Keratinocyte (primary cell): ENCODE results near the gene GYS1. TPM values are rescaled to one million over a fixed set of nuclear protein-coding genes. Genes with fewer than 3 reads are reported as not detected.
A peak's percentile ranks its signal among the peaks of the same experiment; 100 is the strongest.
"Not testable (repeated sequence)": the region's sequence is repeated elsewhere in the genome, so short reads cannot be mapped to it uniquely, and the experiment has no call there.

Experiments
- DNase-seq: peaks from one replicate; pipeline ENCODE4 v3.0.0-alpha.2; 2011; ENCODE audit warnings: low read depth, missing footprints, low spot score
- FAIRE-seq: peaks from 2 replicates; lab custom pipeline; 2011; peaks lifted over from hg19 to GRCh38; lab: Jason Lieb, UNC
- H2AFZ ChIP-seq: 2 replicates; pipeline ENCODE4 v1.6.0; 2012; ENCODE audit warnings: low read length, control low read depth, inconsistent platforms; ENCODE audit not compliant: control insufficient read depth
- H3K27ac ChIP-seq: 2 replicates; pipeline ENCODE4 v1.5.1; 2011; ENCODE audit warnings: low read length; ENCODE audit not compliant: control insufficient read depth, insufficient read depth
- H3K27me3 ChIP-seq: 3 replicates; pipeline ENCODE4 v1.6.0; 2011; ENCODE audit warnings: low read length; ENCODE audit not compliant: control insufficient read depth, insufficient read depth; ENCODE audit errors: extremely low read depth
- H3K36me3 ChIP-seq, 2 experiments: 2 replicates in 1 of 2; 3 replicates in 1 of 2; pipeline ENCODE4 v1.5.1; 2011; ENCODE audit warnings: low read length in 2 of 2, mild to moderate bottlenecking in 1 of 2; ENCODE audit not compliant: control insufficient read depth in 2 of 2, insufficient read depth in 2 of 2; ENCODE audit errors: extremely low read depth in 1 of 2
- H3K4me1 ChIP-seq: 3 replicates; pipeline ENCODE4 v1.5.1; 2011; ENCODE audit warnings: low read length; ENCODE audit not compliant: control insufficient read depth, insufficient read depth; ENCODE audit errors: extremely low read depth
- H3K4me2 ChIP-seq: 3 replicates; pipeline ENCODE4 v1.6.0; 2011; ENCODE audit warnings: low read depth, low read length; ENCODE audit not compliant: control insufficient read depth, insufficient read depth; ENCODE audit errors: extremely low read depth
- H3K4me3 ChIP-seq, 3 experiments: fragments of 200-600 bp in 1 of 3; sonication (generic) in 1 of 3; 2 replicates in 2 of 3; 3 replicates in 1 of 3; pipeline ENCODE4 v1.5.1; 2011 to 2016; ENCODE audit warnings: low read length in 3 of 3, mild to moderate bottlenecking in 3 of 3, control low read depth in 2 of 3, inconsistent platforms in 1 of 3, low read depth in 1 of 3, mixed read lengths in 1 of 3, mixed run types in 1 of 3, moderate library complexity in 1 of 3; ENCODE audit not compliant: control insufficient read depth in 2 of 3, insufficient read depth in 2 of 3; ENCODE audit errors: extremely low read depth in 1 of 3
- H3K79me2 ChIP-seq: 2 replicates; pipeline ENCODE4 v1.6.0; 2012; ENCODE audit warnings: low read length; ENCODE audit not compliant: control insufficient read depth, insufficient read depth
- H3K9ac ChIP-seq: 3 replicates; pipeline ENCODE4 v1.6.0; 2011; ENCODE audit warnings: low read length; ENCODE audit not compliant: control insufficient read depth, insufficient read depth; ENCODE audit errors: extremely low read depth
- H3K9me1 ChIP-seq: 3 replicates; pipeline ENCODE4 v1.6.0; 2011; ENCODE audit warnings: low read length; ENCODE audit not compliant: control insufficient read depth, insufficient read depth; ENCODE audit errors: extremely low read depth
- H3K9me3 ChIP-seq: 2 replicates; pipeline ENCODE4 v1.5.1; 2012; ENCODE audit warnings: low read depth, low read length; ENCODE audit not compliant: control insufficient read depth
- H4K20me1 ChIP-seq: 3 replicates; pipeline ENCODE4 v1.6.0; 2011; ENCODE audit warnings: low read length; ENCODE audit not compliant: control insufficient read depth, insufficient read depth; ENCODE audit errors: extremely low read depth
- EZH2 ChIP-seq: IDR thresholded peaks from one replicate; pipeline ENCODE4 v1.6.1; 2012; ENCODE audit warnings: inconsistent platforms, mild to moderate bottlenecking, low read length, moderate library complexity
- dilution Hi-C: fragments of 300-500 bp; cut with MboI; formaldehyde crosslinking; loops from one replicate; pipeline ENCODE4 v1.7.0; 2020; ENCODE audit warnings: low sequenced_read_pairs; ENCODE audit not compliant: extremely low pct_ligation_motif_present
- polyA plus RNA-seq, 5 experiments: library from polyadenylated mRNA; depleted of rRNA in 3 of 5; stranded (reverse) in 3 of 5; stranded (forward) in 1 of 5; unstranded in 1 of 5; fragments of >200 nt; gene quantifications; 1 replicate in 1 of 5; 2 replicates in 3 of 5; 3 replicates in 1 of 5; pipeline versions ENCODE4 v1.2.1 to v1.2.3, GENCODE V29; 2011 to 2012; ENCODE audit warnings: missing spikeins in 2 of 5, low read depth in 1 of 5, low replicate concordance in 1 of 5
- TF ChIP-seq, protein P1 (sequence below), 3 experiments: IDR thresholded peaks in 1 of 3; conservative IDR thresholded peaks in 1 of 3; optimal IDR thresholded peaks in 1 of 3; 2 replicates in 2 of 3; 3 replicates in 1 of 3; pipeline versions ENCODE3 to v1.5.1; 2011; ENCODE audit warnings: low read length in 3 of 3, mild to moderate bottlenecking in 3 of 3, moderate library complexity in 2 of 3, control low read depth in 1 of 3, inconsistent platforms in 1 of 3; ENCODE audit not compliant: insufficient read depth in 2 of 3; ENCODE audit errors: extremely low read depth in 1 of 3

The GYS1 gene
- polyA plus RNA-seq, 1 donor (not counting 4 experiments of a cell fraction or from before 2014, with no cell fraction given): 46.5 TPM

DNA sequence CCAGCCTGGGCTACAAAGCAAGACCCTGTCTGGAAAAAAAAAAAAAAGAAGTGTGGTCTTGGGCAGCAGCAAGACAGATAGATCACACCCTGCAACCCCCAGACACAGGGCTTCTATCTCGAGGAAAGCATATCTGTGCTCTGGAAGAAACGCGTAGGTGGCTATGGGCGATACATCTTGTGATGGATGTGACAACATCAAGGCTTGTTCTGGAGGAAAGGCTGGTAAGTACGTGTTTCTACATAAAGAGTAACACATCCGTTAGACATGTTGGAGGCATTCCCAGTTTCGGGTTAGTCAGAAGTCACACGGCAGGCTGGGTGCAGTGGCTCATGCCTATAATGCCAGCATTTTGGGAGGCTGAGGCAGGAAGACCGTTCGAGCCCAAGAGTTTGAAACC, 66.2 kb downstream of the GYS1 start:
- peaks cover 15% of the 10 kb centered on the region for H3K4me1 ChIP-seq
- no peak overlapping the region for H3K4me2 ChIP-seq
- no peak for TF ChIP-seq EZH2
- TF ChIP-seq, protein P1, sequence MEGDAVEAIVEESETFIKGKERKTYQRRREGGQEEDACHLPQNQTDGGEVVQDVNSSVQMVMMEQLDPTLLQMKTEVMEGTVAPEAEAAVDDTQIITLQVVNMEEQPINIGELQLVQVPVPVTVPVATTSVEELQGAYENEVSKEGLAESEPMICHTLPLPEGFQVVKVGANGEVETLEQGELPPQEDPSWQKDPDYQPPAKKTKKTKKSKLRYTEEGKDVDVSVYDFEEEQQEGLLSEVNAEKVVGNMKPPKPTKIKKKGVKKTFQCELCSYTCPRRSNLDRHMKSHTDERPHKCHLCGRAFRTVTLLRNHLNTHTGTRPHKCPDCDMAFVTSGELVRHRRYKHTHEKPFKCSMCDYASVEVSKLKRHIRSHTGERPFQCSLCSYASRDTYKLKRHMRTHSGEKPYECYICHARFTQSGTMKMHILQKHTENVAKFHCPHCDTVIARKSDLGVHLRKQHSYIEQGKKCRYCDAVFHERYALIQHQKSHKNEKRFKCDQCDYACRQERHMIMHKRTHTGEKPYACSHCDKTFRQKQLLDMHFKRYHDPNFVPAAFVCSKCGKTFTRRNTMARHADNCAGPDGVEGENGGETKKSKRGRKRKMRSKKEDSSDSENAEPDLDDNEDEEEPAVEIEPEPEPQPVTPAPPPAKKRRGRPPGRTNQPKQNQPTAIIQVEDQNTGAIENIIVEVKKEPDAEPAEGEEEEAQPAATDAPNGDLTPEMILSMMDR (optimal IDR thresholded peaks at IDR 0.05 in 1 of 3, IDR thresholded peaks at IDR 0.05 in 1 of 3, conservative IDR thresholded peaks at IDR 0.05 in 1 of 3; ENCODE audit: extremely low read depth in 1 of 3, insufficient read depth in 2 of 3, low read length in 3 of 3): no peak
- H3K27me3 ChIP-seq: no peaks in the 10 kb centered on the region
- peak overlapping the region; percentile 90 for H3K27ac ChIP-seq
- no peak overlapping the region for H2AFZ ChIP-seq
- H3K4me3 ChIP-seq: no peak overlapping the region
- DNase-seq (peak; percentile 85), FAIRE-seq (peak; percentile 96)
- no peaks in the 10 kb centered on the region for H4K20me1 ChIP-seq
- dilution Hi-C loops: no loop called here
- H3K9me3 ChIP-seq: no peaks in the 10 kb centered on the region
- H3K9me1 ChIP-seq: no peaks in the 10 kb centered on the region
- peak overlapping the region; percentile 70 for H3K9ac ChIP-seq
- H3K79me2 ChIP-seq: no peaks in the 10 kb centered on the region
- H3K36me3 ChIP-seq: peaks cover 2 to 6% of the 10 kb centered on the region in 2 experiments

DNA sequence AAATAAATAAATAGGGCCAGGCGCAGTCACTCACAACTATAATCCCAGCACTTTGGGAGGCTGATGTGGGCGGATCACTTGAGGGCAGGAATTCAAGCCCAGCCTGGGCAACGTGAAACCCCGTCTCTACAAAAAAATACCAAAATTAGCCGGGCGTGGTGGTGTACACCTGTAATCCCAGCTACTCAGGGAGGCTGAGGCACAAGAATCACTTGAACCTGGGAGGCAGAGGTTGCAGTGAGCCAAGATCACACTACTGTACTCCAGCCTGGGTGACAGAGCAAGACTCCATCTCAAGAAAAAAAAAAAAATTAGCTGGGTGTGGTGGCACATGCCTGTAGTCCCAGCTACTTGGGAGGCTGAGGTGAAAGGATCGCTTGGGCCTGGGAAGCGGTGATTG, 67.2 kb downstream of the GYS1 start:
- H3K27me3 ChIP-seq, FAIRE-seq, H3K9me1 ChIP-seq, H4K20me1 ChIP-seq, DNase-seq, H3K9me3 ChIP-seq, H2AFZ ChIP-seq, H3K4me2 ChIP-seq, H3K36me3 ChIP-seq, dilution Hi-C loops, H3K4me3 ChIP-seq, H3K79me2 ChIP-seq: not testable (repeated sequence)
- Histone ChIP-seq H3K27ac (peak overlapping the region; percentile 90), H3K4me1 (peaks cover 15% of the 10 kb centered on the region), H3K9ac (peak overlapping the region; percentile 70)

DNA sequence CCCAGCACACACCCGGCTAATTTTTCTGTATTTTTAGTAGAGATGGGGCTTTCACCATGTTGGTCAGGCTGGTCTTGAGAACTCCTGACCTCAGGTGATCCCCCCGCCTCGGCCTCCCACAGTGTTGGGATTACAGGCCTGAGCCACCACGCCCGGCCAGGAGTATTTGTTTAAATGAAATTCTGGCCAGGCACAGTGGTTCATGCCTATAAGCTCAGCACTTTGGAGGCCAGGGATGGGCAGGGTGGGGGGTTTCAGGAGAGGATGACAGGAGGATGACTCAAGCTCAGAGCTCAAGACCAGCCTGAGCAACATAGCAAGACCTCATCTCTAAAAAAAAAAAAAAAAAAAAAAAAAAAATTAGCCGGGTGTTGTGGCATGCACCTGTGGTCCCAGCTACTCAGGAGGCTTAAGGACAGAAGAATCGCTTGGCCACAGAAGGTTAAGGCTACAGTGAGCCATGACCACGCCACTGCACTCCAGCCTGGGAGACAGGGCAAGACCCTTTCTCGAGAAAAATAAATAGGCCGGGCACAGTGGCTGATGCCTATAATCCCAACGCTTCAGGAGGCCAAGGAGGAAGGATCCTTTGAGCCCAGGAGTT, 67.8 kb downstream of the GYS1 start:
- H3K27me3 ChIP-seq: no peaks in the 10 kb centered on the region
- H3K79me2 ChIP-seq: no peaks in the 10 kb centered on the region
- no peak for TF ChIP-seq EZH2
- TF ChIP-seq, protein P1 (optimal IDR thresholded peaks at IDR 0.05 in 1 of 3, IDR thresholded peaks at IDR 0.05 in 1 of 3, conservative IDR thresholded peaks at IDR 0.05 in 1 of 3; ENCODE audit: extremely low read depth in 1 of 3, insufficient read depth in 2 of 3, low read length in 3 of 3): no peak
- no peak for FAIRE-seq
- H3K9ac ChIP-seq: peak overlapping the region; percentile 49
- no peaks in the 10 kb centered on the region for H3K9me3 ChIP-seq
- DNase-seq: peak; percentile 88
- peaks cover 15% of the 10 kb centered on the region for H3K4me1 ChIP-seq
- H3K9me1 ChIP-seq: no peaks in the 10 kb centered on the region
- no peaks in the 10 kb centered on the region for H4K20me1 ChIP-seq
- H3K27ac ChIP-seq: peak overlapping the region; percentile 90
- H3K36me3 ChIP-seq: peaks cover 2 to 8% of the 10 kb centered on the region in 2 experiments
- no peak overlapping the region for H3K4me3 ChIP-seq
- H2AFZ ChIP-seq: no peak overlapping the region
- no peak overlapping the region for H3K4me2 ChIP-seq
- dilution Hi-C loops: no loop called here
